Caco-2 (cell line): ENCODE measurements around the gene PNMT. TPM values are rescaled to one million over a fixed set of nuclear protein-coding genes. Genes with fewer than 3 reads are reported as not detected.

Source experiments
- BruUV-seq: library from RNA; stranded (reverse); fragments of 400-500 nt; replicated peaks from 2 replicates; lab custom pipeline; 2021; lab: Mats Ljungman, UMichigan
- CTCF ChIA-PET: fragments of 300-600 bp; sonication (Branson Sonifier 250); formaldehyde crosslinking; loops from one replicate; lab custom pipeline; 2022; ENCODE audit warnings: antibody characterized with exemption; lab: Charles Lee
- POLR2A ChIA-PET: fragments of 300-600 bp; sonication (Branson Sonifier 250); formaldehyde crosslinking; loops from one replicate; lab custom pipeline; 2022; ENCODE audit warnings: antibody characterized with exemption; lab: Charles Lee
- DNase-seq, 2 experiments: peaks; one replicate each; pipeline versions ENCODE4 v3.0.0 to v3.0.0-alpha.2; 2020 to 2022
- H3K27me3 ChIP-seq: replicated peaks from 2 replicates; pipeline ENCODE4 v1.6.0; 2011; ENCODE audit warnings: low read length; ENCODE audit not compliant: control insufficient read depth, insufficient read depth
- H3K36me3 ChIP-seq: 2 replicates; pipeline ENCODE4 v1.5.1; 2011; ENCODE audit warnings: low read length; ENCODE audit not compliant: control insufficient read depth, insufficient read depth
- H3K4me1 ChIP-seq: fragments of 250-450 bp; sonication (Bioruptor Pico); 2 replicates; pipeline ENCODE4 v1.5.1; 2020; ENCODE audit warnings: mild to moderate bottlenecking
- H3K4me3 ChIP-seq: 2 replicates; pipeline ENCODE4 v1.5.1; 2011; ENCODE audit warnings: low read depth, mild to moderate bottlenecking, control low read depth, low read length
- H3K9me3 ChIP-seq: fragments of 250-450 bp; sonication (Bioruptor Pico); 2 replicates; pipeline ENCODE4 v1.5.1; 2020; ENCODE audit warnings: mild to moderate bottlenecking, moderate library complexity
- H3K27ac Mint-ChIP-seq: one replicate; pipeline ENCODE4 v1.8.0; 2022; ENCODE audit warnings: mixed read lengths; ENCODE audit not compliant: unreplicated experiment
- H3K27me3 Mint-ChIP-seq: one replicate; pipeline ENCODE4 v1.8.0; 2022; ENCODE audit warnings: mixed read lengths; ENCODE audit not compliant: insufficient read depth, unreplicated experiment
- H3K36me3 Mint-ChIP-seq: one replicate; pipeline ENCODE4 v1.8.0; 2022; ENCODE audit warnings: mild to moderate bottlenecking, mixed read lengths; ENCODE audit not compliant: insufficient read depth, unreplicated experiment
- H3K4me1 Mint-ChIP-seq: one replicate; pipeline ENCODE4 v1.8.0; 2022; ENCODE audit warnings: low read depth, mixed read lengths; ENCODE audit not compliant: unreplicated experiment
- H3K4me3 Mint-ChIP-seq: one replicate; pipeline ENCODE4 v1.8.0; 2022; ENCODE audit warnings: mild to moderate bottlenecking, moderate library complexity, mixed read lengths; ENCODE audit not compliant: unreplicated experiment
- H3K9me3 Mint-ChIP-seq: one replicate; pipeline ENCODE4 v1.8.0; 2022; ENCODE audit warnings: mixed read lengths; ENCODE audit not compliant: unreplicated experiment
- intact Hi-C: fragments of 100-400 bp; cut with micrococcal nuclease; formaldehyde crosslinking; loops from one replicate; pipeline ENCODE4 v1.10.0; 2022; ENCODE audit not compliant: unreplicated experiment
- total RNA-seq: library from RNA; stranded (reverse); gene quantifications from 2 replicates; pipeline ENCODE4 v1.2.3, GENCODE V29; 2022
- TF ChIP-seq, protein P1 (sequence below), 2 experiments: fragments of 200-600 bp in 1 of 2; IDR thresholded peaks; 1 replicate in 1 of 2; 2 replicates in 1 of 2; pipeline versions ENCODE4 v1.5.1 to v1.8.0; 2011 to 2022; ENCODE audit warnings: antibody characterized with exemption in 1 of 2, control low read depth in 1 of 2, inconsistent platforms in 1 of 2, low read depth in 1 of 2, low read length in 1 of 2, mild to moderate bottlenecking in 1 of 2, moderate library complexity in 1 of 2; ENCODE audit not compliant: insufficient read depth in 1 of 2, severe bottlenecking in 1 of 2, unreplicated experiment in 1 of 2

The PNMT gene
- total RNA-seq, 1 experiment from 2014 or later, result not detected

DNA sequence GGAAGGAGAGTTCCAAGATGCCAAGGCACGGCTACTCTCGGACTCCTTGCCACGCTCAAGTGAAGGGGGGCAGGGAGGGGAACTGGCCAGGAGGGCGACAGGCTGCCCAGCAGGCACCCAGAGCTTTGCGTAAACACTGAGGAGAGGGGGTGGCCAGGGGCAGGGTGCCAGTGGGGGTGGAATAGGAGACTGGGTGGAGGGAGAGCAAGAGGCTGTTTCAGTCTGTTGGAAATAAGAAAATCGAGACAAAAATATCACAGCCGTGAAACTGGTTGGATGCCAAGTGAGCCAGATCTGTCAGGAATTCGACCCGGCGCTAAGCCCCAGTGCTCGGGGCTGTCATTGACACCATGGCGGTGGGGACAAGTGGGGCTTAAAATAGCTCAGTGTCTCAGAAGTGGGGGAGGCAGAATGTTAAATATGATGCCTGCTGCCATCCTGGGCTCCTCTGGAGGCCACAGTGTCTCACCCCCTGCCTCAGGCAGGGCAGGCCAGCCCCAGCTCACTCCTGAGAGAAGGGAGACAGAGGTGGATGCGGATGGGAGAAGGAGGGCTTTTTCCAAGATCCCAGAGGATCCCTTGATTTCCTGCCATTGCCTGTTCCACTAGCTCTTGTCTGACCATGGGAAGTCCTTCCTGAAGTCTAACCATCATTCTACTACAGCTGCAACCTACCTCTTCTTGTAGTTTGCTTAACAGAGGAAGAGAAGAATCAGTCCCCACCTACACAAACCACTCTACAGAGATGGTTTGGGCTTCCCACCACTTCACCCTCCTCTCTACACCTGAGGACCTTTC is 9.5 kb downstream of the PNMT start:
- H3K4me1 Mint-ChIP-seq, result peaks cover 14% of the 10 kb centered on the region
- intact Hi-C loops, result no loop called here
- no peaks in the 10 kb centered on the region for H3K27me3 Mint-ChIP-seq
- Histone ChIP-seq H3K4me1 (peaks cover 31% of the 10 kb centered on the region), H3K9me3 (no peaks in the 10 kb centered on the region), H3K27me3 (no peaks in the 10 kb centered on the region), H3K36me3 (no peaks in the 10 kb centered on the region), H3K4me3 (no peak overlapping the region)
- H3K27ac Mint-ChIP-seq, result no peak overlapping the region
- H3K36me3 Mint-ChIP-seq, result peaks cover 11% of the 10 kb centered on the region
- no peak overlapping the region for H3K4me3 Mint-ChIP-seq
- CTCF ChIA-PET, result no interaction called here
- H3K9me3 Mint-ChIP-seq, result no peaks in the 10 kb centered on the region
- POLR2A ChIA-PET, result interaction anchor here (0.6 kb wide), 1 partner anchor 831 kb away, joined by 5 read pairs; no protein-coding TSS in a partner anchor
- TF ChIP-seq, protein P1, sequence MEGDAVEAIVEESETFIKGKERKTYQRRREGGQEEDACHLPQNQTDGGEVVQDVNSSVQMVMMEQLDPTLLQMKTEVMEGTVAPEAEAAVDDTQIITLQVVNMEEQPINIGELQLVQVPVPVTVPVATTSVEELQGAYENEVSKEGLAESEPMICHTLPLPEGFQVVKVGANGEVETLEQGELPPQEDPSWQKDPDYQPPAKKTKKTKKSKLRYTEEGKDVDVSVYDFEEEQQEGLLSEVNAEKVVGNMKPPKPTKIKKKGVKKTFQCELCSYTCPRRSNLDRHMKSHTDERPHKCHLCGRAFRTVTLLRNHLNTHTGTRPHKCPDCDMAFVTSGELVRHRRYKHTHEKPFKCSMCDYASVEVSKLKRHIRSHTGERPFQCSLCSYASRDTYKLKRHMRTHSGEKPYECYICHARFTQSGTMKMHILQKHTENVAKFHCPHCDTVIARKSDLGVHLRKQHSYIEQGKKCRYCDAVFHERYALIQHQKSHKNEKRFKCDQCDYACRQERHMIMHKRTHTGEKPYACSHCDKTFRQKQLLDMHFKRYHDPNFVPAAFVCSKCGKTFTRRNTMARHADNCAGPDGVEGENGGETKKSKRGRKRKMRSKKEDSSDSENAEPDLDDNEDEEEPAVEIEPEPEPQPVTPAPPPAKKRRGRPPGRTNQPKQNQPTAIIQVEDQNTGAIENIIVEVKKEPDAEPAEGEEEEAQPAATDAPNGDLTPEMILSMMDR (IDR thresholded peaks at IDR 0.05; ENCODE audit: insufficient read depth in 1 of 2, low read depth in 1 of 2, low read length in 1 of 2, severe bottlenecking in 1 of 2, unreplicated experiment in 1 of 2), result no peak
- BruUV-seq, result no TSS peak
- no peak for DNase-seq

DNA sequence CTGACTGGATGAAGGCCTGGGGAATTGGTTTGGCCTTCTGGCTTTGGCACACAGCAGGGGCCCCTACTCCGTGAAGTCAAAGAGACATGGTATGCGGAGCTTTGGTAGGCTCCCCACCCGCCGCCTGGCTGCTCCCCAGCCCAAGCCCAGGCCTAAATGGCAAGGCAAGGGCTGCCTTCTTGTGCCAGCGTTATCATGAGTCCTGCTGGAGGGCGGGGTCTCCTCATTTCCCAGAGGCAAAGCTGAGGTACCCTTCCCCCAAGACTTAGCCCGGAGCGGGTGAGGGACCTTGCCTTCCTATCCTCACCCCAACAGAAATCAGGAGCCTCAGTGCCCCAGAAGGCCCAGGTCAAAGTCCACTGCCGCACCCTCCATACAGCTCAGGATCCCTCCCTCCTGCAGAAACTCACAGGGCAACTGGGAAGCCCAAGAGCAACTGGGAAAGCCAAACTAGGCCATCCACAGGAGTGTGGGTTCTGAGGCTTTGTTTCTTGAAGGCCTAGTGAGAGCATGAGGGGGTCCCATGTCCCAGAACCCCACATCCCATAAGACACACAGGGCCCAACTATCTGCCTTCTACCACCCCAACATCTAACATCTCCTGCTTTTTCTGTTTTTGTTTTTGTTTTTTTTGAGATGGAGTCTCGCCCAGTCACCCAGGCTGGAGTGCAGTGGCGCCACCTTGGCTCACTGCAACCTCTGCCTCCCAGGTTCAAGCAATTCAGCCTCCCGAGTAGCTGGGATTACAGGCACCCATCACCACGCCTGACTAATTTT is 10.3 kb downstream of the PNMT start:
- intact Hi-C loops, result no loop called here
- Histone ChIP-seq H3K4me3 (no peak overlapping the region), H3K4me1 (peaks cover 31% of the 10 kb centered on the region), H3K27me3 (no peaks in the 10 kb centered on the region), H3K36me3 (no peaks in the 10 kb centered on the region), H3K9me3 (no peaks in the 10 kb centered on the region)
- POLR2A ChIA-PET, result interaction anchor here (0.6 kb wide), 1 partner anchor 832 kb away, joined by 5 read pairs; no protein-coding TSS in a partner anchor
- CTCF ChIA-PET, result no interaction called here
- TF ChIP-seq, protein P1 (IDR thresholded peaks at IDR 0.05; ENCODE audit: insufficient read depth in 1 of 2, low read depth in 1 of 2, low read length in 1 of 2, severe bottlenecking in 1 of 2, unreplicated experiment in 1 of 2), result no peak
- Mint-ChIP-seq H3K9me3 (no peaks in the 10 kb centered on the region), H3K27ac (peak overlapping the region; percentile 43), H3K4me1 (peaks cover 14% of the 10 kb centered on the region), H3K36me3 (peaks cover 5% of the 10 kb centered on the region), H3K4me3 (no peak overlapping the region), H3K27me3 (no peaks in the 10 kb centered on the region)
- no peak for DNase-seq
- BruUV-seq, result no TSS peak

- Histone ChIP-seq H3K4me1 (peaks cover 25% of the 10 kb centered on the region), H3K4me3 (no peak overlapping the region), H3K36me3 (no peaks in the 10 kb centered on the region), H3K9me3 (no peaks in the 10 kb centered on the region), H3K27me3 (no peaks in the 10 kb centered on the region)
- CTCF ChIA-PET, result interaction anchor here (0.8 to 1.6 kb wide), 2 partner anchors 58 to 132 kb away, joined by 3 to 7 read pairs; no protein-coding TSS in a partner anchor
- BruUV-seq, result no TSS peak
- Mint-ChIP-seq H3K9me3 (no peaks in the 10 kb centered on the region), H3K4me3 (no peak overlapping the region), H3K4me1 (peaks cover 14% of the 10 kb centered on the region), H3K27ac (no peak overlapping the region), H3K27me3 (no peaks in the 10 kb centered on the region), H3K36me3 (peaks cover 5% of the 10 kb centered on the region)
- TF ChIP-seq, protein P1 (IDR thresholded peaks at IDR 0.05; ENCODE audit: insufficient read depth in 1 of 2, low read depth in 1 of 2, low read length in 1 of 2, severe bottlenecking in 1 of 2, unreplicated experiment in 1 of 2), result no peak
- DNase-seq, result no peak
- POLR2A ChIA-PET, result no interaction called here
- intact Hi-C loops, result no loop called here
Observed at GRCh38 chr17:39679521-39680192, 11.4 kb downstream of the PNMT start.
